ENCODE results near the gene DNAJB4. TPM values are rescaled to one million over a fixed set of nuclear protein-coding genes. Genes with fewer than 3 reads are reported as not detected.

Gene DNAJB4
- total RNA-seq, 4 donors from 2014 or later, result 38.0 to 70.9 (median 59.1) TPM

DNA sequence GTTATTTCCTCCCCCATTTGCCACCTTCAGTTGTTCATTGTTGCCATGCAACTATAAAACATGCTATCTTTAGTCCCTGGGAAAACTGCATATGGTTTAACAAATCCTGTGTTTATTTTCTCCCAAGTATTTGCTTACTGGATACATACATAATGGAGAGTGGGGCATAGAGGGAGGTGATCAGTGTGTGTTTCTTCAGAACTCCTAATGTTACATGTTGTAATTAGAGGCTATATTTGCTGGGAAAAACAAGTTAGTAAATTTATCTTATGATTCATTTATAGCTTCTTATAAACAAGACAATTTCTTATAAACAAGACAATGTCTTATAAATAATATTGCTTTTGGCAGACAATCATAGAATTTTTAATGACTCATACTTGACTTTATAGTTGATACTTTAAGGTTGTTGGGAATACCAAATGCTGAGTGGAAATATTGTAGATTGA is 33.8 kb downstream of the DNAJB4 start:
- H3K4me1 ChIP-seq, result no peaks in the 10 kb centered on the region
- TF ChIP-seq POLR2A (IDR thresholded peaks at IDR 0.05), result no peak
- TF ChIP-seq, protein P1, sequence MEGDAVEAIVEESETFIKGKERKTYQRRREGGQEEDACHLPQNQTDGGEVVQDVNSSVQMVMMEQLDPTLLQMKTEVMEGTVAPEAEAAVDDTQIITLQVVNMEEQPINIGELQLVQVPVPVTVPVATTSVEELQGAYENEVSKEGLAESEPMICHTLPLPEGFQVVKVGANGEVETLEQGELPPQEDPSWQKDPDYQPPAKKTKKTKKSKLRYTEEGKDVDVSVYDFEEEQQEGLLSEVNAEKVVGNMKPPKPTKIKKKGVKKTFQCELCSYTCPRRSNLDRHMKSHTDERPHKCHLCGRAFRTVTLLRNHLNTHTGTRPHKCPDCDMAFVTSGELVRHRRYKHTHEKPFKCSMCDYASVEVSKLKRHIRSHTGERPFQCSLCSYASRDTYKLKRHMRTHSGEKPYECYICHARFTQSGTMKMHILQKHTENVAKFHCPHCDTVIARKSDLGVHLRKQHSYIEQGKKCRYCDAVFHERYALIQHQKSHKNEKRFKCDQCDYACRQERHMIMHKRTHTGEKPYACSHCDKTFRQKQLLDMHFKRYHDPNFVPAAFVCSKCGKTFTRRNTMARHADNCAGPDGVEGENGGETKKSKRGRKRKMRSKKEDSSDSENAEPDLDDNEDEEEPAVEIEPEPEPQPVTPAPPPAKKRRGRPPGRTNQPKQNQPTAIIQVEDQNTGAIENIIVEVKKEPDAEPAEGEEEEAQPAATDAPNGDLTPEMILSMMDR (IDR thresholded peaks at IDR 0.05), result no peak
- H3K27ac ChIP-seq, result no peak overlapping the region
- no peaks in the 10 kb centered on the region for H3K36me3 ChIP-seq
- no peak for DNase-seq
- no peak overlapping the region for H3K4me3 ChIP-seq
- no peaks in the 10 kb centered on the region for H3K9me3 ChIP-seq
- intact Hi-C loops (cut with DNase I; ENCODE audit: low total_unique reads), result no loop called here
- no peaks in the 10 kb centered on the region for H3K27me3 ChIP-seq

DNA sequence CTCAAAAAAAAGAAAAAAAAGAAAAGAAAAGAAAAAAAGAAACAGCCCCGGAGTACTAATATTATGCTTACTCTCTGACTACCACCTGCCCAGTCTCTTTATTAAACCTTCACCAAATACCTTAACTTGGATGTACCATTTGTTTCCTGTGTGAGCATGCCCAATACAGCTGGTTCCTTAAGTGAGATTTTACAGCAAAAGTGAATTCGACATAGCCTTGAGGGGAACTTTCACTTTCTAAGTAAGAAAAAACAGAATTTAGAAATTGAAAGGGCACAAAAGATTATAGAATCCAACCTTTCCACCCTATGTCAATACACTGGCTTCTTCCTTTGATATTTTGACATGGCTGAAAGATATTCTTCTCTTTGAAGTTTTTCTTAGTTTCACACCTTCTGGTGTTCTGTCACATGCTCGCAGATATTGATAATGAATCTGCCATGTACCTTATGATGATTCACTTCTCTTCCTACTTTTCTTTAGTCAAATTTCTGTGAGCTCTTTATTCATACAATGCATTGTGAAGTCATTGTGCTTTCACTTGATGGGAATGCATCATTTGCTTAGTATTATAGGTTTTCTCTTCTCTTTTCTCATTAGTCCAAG is 35.8 kb downstream of the DNAJB4 start:
- H3K4me3 ChIP-seq, result no peak overlapping the region
- intact Hi-C loops (cut with DNase I; ENCODE audit: low total_unique reads), result no loop called here
- no peaks in the 10 kb centered on the region for H3K9me3 ChIP-seq
- H3K4me1 ChIP-seq, result no peaks in the 10 kb centered on the region
- no peaks in the 10 kb centered on the region for H3K27me3 ChIP-seq
- no peak for TF ChIP-seq POLR2A (IDR thresholded peaks at IDR 0.05)
- TF ChIP-seq, protein P1 (IDR thresholded peaks at IDR 0.05), result no peak
- DNase-seq, result no peak
- no peak overlapping the region for H3K27ac ChIP-seq
- H3K36me3 ChIP-seq, result no peaks in the 10 kb centered on the region

DNA sequence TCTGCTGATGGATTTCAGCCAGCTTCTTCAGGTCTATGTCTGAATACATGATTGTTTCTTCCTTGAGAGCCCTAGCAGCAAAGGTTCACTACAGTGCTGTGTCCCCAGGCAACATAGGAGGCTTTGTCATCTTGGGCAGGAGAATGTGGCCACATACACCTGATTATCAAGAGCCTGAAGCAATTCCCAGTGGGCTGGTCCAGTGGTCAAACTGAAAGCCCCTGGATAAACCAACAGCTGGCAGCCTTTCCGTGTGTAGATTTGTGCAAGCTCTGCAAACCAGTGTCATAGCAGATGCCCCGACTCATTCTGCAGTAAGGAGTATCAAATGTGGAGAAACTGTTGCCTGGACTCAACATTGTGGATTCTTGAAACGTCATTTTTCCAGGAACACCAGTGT is 38.7 kb downstream of the DNAJB4 start:
- no peaks in the 10 kb centered on the region for H3K9me3 ChIP-seq
- H3K36me3 ChIP-seq, result no peaks in the 10 kb centered on the region
- H3K4me3 ChIP-seq, result no peak overlapping the region
- intact Hi-C loops (cut with DNase I; ENCODE audit: low total_unique reads), result no loop called here
- DNase-seq, result no peak
- H3K4me1 ChIP-seq, result no peaks in the 10 kb centered on the region
- TF ChIP-seq POLR2A (IDR thresholded peaks at IDR 0.05), result no peak
- TF ChIP-seq, protein P1 (IDR thresholded peaks at IDR 0.05), result no peak
- no peaks in the 10 kb centered on the region for H3K27me3 ChIP-seq
- no peak overlapping the region for H3K27ac ChIP-seq

DNA sequence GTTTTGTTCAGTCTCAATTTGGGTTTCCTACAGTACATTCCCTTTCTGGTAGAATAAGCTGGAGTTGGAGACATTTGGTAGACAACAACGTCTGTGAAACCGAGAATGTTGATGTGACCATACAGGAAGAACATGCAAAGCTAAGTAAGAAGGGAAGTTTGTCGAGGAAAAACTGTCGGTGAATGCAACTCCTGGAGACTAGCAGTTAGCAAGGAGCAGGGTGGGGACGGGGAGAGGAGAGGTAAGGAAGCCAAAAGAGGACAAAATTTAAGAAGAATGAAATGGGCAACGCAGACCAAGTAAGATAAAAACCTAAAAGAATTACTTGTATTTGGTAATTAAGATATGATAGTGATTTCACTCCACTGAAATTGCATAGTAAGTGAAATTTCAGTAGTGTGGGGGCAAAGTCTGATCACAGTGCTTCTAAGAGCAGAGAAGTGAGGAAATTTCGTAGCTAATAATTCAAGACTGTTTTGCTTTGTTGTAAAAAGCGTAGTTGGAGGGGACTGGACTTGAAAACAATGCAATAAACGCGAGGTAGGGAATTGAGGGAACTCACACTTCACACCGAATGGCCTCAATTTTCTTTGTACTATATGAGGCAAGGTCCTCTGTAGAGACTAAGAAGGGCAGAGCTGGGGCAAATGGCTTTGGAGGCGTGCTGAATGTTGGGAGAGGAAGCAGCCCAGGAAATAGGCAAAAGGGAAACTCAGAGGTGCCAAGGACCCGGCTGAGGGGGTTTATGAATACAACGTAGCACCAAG is 40.2 kb downstream of the DNAJB4 start:
- H3K27ac ChIP-seq, result peak overlapping the region in 1 of 2 donors; percentile 72
- H3K4me1 ChIP-seq, result no peaks in the 10 kb centered on the region
- no peak for DNase-seq
- intact Hi-C loops (cut with DNase I; ENCODE audit: low total_unique reads), result no loop called here
- peak overlapping the region in 1 of 2 donors; percentile 47 for H3K4me3 ChIP-seq
- H3K36me3 ChIP-seq, result no peaks in the 10 kb centered on the region
- no peaks in the 10 kb centered on the region for H3K27me3 ChIP-seq
- TF ChIP-seq POLR2A (IDR thresholded peaks at IDR 0.05), result no peak
- TF ChIP-seq, protein P1 (IDR thresholded peaks at IDR 0.05), result no peak
- no peaks in the 10 kb centered on the region for H3K9me3 ChIP-seq

DNA sequence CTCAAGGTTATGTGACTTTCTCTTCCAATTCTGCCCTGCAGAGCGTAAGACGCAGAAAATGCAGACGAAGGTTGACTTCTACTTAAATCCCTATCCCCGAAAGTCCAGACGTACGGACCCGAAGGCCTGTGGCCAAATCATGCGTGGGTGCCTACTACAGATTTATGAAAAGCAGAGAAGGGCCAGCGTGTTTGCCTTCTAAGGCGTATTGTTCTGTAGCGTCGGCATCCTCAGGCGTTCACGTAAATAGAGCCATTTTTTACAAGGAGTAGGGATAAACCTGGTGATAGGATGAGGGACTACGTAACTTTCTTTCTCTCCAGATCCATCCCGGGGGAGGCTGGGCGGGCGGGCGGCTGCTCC is 40.8 kb downstream of the DNAJB4 start:
- DNase-seq, result no peak
- no peaks in the 10 kb centered on the region for H3K4me1 ChIP-seq
- peak overlapping the region; percentile 61 to 72 for H3K27ac ChIP-seq
- H3K9me3 ChIP-seq, result no peaks in the 10 kb centered on the region
- peak overlapping the region; percentile 36 to 47 for H3K4me3 ChIP-seq
- no peak for TF ChIP-seq POLR2A (IDR thresholded peaks at IDR 0.05)
- TF ChIP-seq, protein P1 (IDR thresholded peaks at IDR 0.05), result no peak
- no peaks in the 10 kb centered on the region for H3K27me3 ChIP-seq
- no peaks in the 10 kb centered on the region for H3K36me3 ChIP-seq
- intact Hi-C loops (cut with DNase I; ENCODE audit: low total_unique reads), result no loop called here
